WTC11 (cell line): Measurements from ENCODE around the gene PADI2.

Source experiments
- CREM ChIP-seq: sonication (generic); formaldehyde crosslinking; IDR thresholded peaks from 2 replicates; pipeline ENCODE4 v1.8.1; 2022; ENCODE audit warnings: mild to moderate bottlenecking, missing genetic modification reagents, moderate library complexity
- CTCF ChIP-seq: fragments of 200-600 bp; IDR thresholded peaks from 2 replicates; pipeline ENCODE4 v1.8.0; 2022; ENCODE audit warnings: antibody characterized with exemption
- E2F5 ChIP-seq: sonication (generic); formaldehyde crosslinking; IDR thresholded peaks from 2 replicates; pipeline ENCODE4 v1.8.1; 2022; ENCODE audit warnings: mild to moderate bottlenecking, moderate library complexity, missing genetic modification reagents
- ESRRA ChIP-seq: sonication (generic); formaldehyde crosslinking; IDR thresholded peaks from 2 replicates; pipeline ENCODE4 v1.8.1; 2022; ENCODE audit warnings: mild to moderate bottlenecking, missing genetic modification reagents, borderline replicate concordance
- ETV6 ChIP-seq: sonication (generic); formaldehyde crosslinking; IDR thresholded peaks from 2 replicates; pipeline ENCODE4 v1.8.1; 2022; ENCODE audit warnings: mild to moderate bottlenecking, missing genetic modification reagents
- FOXJ3 ChIP-seq: sonication (generic); formaldehyde crosslinking; IDR thresholded peaks from 2 replicates; pipeline ENCODE4 v1.9.0; 2021; ENCODE audit warnings: missing genetic modification reagents, mild to moderate bottlenecking, borderline replicate concordance
- FOXP4 ChIP-seq: sonication (generic); formaldehyde crosslinking; IDR thresholded peaks from 2 replicates; pipeline ENCODE4 v1.8.0; 2022; ENCODE audit warnings: mild to moderate bottlenecking, missing genetic modification reagents
- GABPB1 ChIP-seq: sonication (generic); formaldehyde crosslinking; IDR thresholded peaks from 2 replicates; pipeline ENCODE4 v1.8.1; 2023; ENCODE audit warnings: mild to moderate bottlenecking, missing genetic modification reagents
- SP1 ChIP-seq: sonication (generic); formaldehyde crosslinking; conservative IDR thresholded peaks from 2 replicates; pipeline ENCODE4 v1.8.1; 2022; ENCODE audit warnings: missing genetic modification reagents
- TP53 ChIP-seq: sonication (generic); formaldehyde crosslinking; IDR thresholded peaks from 2 replicates; pipeline ENCODE4 v1.8.1; 2023; ENCODE audit warnings: mild to moderate bottlenecking, missing genetic modification reagents
- USF1 ChIP-seq: sonication (generic); formaldehyde crosslinking; IDR thresholded peaks from 2 replicates; pipeline ENCODE4 v1.8.0; 2022; ENCODE audit warnings: mild to moderate bottlenecking, missing genetic modification reagents
- USF2 ChIP-seq: sonication (generic); formaldehyde crosslinking; IDR thresholded peaks from 2 replicates; pipeline ENCODE4 v1.8.1; 2023; ENCODE audit warnings: mild to moderate bottlenecking, missing genetic modification reagents, moderate library complexity
- ZNF416 ChIP-seq: fragments of 250-450 bp; sonication (Bioruptor Pico); IDR thresholded peaks from 2 replicates; pipeline ENCODE4 v1.9.0; 2021; ENCODE audit warnings: mild to moderate bottlenecking, inconsistent platforms

- TF ChIP-seq SP1 (no peak), CTCF (no peak), CREM (CRISPR knock-in tag) (no peak), FOXJ3 (CRISPR knock-in tag) (no peak), ZNF416 (CRISPR knock-in tag) (no peak), FOXP4 (CRISPR knock-in tag) (no peak), GABPB1 (CRISPR knock-in tag) (no peak), USF2 (CRISPR knock-in tag) (no peak), ESRRA (no peak), USF1 (CRISPR knock-in tag) (no peak), ETV6 (CRISPR knock-in tag) (no peak), E2F5 (CRISPR knock-in tag) (no peak), TP53 (CRISPR knock-in tag) (no peak)
Measured at GRCh38 chr1:17097147-17097546, 22.1 kb downstream of the PADI2 start.
